ENCODE data around the gene MAFG.
"Not testable (repeated sequence)": the region's sequence is repeated elsewhere in the genome, so short reads cannot be mapped to it uniquely, and the experiment has no call there.

Gene MAFG

DNA sequence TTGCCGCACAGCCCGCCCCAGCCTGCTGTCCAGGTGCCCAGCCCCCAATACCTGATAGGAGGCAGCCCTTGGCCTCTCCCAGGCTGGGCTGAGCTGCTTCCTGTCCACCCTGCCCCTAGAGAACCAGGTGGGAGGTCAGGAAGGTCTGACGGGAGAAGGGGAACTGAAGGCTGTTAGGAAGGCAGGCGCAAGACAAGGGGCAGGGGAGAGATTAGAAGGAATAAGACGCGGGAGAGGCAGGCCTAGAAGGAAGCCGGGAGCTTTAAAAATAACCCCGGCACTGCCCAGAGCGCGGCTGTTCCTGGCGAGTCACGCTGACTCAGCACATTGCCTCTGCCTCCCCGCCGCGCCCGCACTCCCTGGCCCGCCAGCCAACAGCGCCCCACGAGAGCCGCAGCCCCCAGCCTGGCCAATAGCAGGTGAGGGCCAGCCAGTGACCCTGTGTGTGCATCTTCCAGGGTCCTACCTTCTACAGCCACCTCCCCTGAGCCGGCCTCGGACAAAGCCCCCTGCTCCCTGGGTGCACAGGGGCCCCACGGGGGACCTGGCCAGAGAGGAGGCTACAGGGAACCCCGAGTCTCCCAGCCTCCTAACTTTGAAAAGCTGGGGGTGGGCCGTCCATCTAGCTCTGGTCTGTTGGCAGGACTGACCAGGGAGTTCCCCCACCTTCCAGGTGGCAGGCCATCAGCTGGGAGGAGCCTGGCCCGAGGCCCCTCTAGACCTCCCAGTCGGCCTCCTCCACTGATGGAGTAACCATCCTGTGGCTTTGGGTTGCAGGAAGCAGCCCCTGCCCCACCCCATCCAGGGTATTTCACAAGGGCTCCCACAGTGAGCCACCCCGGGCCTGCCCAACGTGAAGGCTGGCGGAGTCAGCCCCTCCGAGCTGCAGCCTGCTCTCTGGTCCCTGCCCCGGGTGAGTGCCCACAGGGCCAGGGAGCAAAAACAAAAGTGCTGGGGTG lies 4.0 kb downstream of the MAFG start:
- DNase-seq (ENCODE audit: low spot score), result peak; percentile 83

GRCh38 chr17:81922566-81923301 lies 4.8 kb downstream of the MAFG start:
- DNase-seq (ENCODE audit: low spot score), result no peak

DNA sequence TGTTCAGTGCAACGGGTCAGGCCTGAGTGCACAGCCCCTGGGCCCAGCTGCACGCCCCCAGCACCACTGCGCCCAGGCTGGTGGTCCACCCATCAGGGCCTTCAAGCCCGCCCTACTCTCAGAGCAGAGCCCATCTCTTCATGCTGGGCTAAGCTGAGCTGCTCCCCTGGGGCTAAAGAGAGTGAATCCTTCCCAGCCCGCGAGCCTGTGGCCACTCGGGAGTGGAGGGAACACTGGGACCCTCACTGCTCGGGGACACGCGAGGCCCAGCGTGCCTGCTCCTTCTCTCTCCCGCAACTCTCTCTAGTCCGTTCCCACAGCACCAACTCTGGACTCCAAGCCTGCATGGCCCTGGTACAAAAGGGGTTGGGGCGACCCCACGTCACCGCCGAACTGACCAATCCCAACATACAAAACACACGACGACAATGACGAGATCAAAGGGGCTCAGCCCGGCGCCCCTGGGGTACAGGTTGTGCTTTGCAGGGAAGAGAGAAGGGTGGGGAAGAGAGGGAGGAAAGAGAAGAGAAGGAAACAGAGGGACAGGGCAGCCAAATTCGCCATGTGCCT lies 5.5 kb downstream of the MAFG start:
- DNase-seq (ENCODE audit: low spot score), result no peak

DNA sequence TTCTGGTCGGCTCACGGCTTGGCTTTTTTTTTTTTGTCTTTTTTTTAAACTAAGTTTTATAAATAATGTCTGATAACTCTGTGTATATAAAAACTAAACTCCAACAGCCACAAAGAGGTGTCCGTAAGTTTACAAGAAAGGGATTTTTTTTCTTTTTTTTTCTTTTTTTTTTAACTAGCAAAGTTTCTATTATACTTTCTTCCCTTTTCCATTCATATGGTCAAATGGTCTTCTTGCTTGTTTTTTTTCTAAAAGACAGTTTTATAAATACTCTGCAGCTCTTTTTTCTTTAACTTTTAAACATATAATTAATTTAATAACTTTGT lies 6.0 kb downstream of the MAFG start:
- no peak for DNase-seq (ENCODE audit: low spot score)

DNA sequence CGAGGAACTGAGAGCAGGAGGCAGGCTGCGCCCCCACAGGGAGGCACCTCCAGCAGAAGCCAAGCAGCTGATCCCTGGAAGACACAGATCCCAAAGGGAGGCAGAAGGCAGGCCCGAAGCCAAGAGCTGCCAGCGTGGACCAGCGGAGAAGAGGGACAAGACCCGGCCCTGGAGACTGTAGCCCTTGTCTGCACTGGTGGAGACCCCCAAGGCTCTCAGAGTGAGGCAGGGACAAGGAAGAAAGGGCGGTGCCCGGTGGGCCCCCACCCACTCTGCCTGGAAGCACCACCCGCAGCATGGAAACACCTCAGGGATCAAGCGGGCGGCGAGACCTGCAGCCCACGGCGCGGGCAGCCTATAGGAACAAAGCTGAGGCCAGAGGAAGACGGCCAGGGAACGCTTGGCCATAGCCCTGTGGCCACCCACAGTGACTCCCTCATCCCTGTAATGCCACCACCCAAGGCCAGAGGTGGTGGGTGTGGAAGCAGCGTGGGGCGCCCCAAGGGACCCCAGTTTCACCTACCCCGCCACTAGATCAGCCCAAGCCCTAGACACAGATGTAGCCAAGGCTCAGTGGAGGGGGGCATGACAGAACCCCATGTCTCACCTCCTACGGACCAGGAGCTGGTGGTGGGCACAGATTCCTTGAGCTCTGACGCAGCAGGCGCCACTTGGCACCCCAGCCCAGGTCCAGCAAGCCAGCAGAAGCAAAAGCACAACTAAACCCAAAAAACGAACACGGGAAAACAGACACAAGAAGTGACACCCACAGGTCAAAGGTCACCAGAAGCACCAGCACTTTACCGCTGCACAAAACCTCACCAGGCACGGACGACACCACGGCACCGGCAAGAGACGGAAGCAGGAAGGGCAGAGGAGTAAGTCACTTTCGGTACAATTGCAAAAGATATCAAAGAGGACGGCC lies 6.7 kb downstream of the MAFG start:
- no peak for DNase-seq (ENCODE audit: low spot score)

DNA sequence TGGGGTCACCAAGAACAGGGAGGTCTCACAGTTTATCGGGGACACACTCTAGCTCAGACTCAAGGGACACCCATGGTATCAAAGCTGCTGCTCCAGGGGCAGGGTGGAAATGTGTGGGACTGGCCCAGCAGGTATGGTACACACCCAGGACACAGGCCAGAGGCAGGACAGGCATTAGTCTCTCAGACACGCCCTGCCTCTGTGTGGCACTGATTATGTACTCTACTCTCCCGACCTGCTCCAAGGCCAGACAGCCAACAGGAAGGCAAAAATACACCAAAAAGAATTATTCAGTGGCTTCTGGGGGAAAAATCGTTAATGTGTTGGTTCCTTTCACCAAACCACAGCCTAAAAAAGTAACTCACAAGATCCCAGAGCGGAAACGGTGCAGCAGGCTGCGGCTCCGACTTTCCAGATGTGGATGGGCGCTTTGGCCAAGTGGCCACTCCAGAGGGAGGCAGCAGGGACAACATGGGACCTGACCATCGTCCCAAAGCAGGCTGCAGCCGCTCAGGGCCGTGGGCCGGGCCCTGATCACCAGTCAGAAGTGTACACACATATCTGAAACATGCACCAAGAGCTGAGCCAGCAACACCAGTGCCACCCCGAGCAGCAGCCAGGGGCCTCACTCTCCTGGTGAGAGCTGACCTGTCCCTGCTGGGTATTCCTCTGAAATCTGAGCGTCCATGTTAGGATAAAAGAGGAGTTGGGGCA lies 8.5 kb downstream of the MAFG start:
- no peak for DNase-seq (ENCODE audit: low spot score)

GRCh38 chr17:81918333-81918669 lies 9.2 kb downstream of the MAFG start:
- not testable (repeated sequence) for DNase-seq (ENCODE audit: low spot score)

DNA sequence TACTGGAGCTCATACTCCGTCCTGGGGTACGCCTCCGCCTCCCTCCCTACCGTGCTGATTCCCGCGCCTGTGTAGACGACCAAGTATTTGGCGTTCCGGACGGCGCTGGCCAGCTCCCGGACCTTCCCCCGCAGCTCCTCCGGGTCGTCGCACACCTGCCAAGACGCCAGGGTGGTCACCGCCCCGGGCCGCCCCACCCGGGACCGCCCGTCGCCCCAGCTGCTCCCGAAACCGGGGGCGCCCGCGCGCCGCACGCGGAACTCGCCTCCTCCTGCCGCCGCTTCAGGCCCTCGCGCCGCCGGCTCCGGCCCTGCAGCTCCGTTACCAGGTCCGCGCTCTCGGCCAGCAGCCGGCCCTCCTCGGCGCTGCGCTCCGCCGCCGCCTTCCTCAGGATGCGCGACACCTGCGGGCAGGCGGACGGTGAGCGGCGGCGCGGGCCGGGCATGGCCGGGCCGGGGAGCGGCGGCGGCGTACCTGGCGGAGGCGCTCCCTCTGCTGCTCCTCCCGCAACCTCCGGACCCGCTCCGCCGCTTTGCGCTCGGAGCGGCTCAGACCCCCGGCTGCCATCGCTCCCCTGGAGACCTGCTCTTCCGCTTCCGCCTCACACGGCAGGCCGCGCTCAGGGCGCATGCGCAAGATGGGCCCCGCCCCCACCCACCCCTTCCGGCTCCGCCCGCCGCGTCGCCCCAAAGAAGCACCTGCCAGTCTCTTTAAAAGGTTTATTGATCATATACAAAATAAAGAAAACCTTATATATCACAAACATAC lies 9.8 kb downstream of the MAFG start, which contains the start of gene SIRT7:
TSS of gene SIRT7 (minus strand) at position 612 of the 768 bp plus-strand sequence. CDS start at position 567, 45 bp downstream.
- peak; percentile 100 for DNase-seq (ENCODE audit: low spot score)

- DNase-seq (ENCODE audit: low spot score), result no peak
Measured at GRCh38 chr17:81916234-81917001, 11.1 kb downstream of the MAFG start.

DNA sequence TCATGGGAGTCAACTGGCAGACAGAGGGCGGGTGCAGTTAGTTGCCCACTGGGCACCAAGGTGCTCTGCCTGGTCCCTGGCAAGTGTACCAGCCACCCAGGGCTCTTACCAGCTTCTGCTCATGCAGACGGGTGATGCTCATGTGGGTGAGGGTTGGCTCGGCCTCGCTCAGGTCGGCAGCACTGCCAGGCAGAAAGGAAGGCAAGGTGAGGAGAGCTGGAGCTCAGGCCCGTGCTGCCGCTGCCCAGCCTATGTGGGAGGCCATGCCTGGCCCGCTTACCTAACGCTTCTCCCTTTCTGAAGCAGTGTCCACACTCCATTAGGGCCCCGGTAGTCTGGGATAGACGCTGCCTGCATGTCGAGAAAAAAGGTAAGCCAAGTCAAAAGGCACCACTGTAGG lies 12.2 kb downstream of the MAFG start:
- no peak for DNase-seq (ENCODE audit: low spot score)

GRCh38 chr17:81914103-81914850 lies 13.3 kb downstream of the MAFG start:
- DNase-seq (ENCODE audit: low spot score), result no peak

DNA sequence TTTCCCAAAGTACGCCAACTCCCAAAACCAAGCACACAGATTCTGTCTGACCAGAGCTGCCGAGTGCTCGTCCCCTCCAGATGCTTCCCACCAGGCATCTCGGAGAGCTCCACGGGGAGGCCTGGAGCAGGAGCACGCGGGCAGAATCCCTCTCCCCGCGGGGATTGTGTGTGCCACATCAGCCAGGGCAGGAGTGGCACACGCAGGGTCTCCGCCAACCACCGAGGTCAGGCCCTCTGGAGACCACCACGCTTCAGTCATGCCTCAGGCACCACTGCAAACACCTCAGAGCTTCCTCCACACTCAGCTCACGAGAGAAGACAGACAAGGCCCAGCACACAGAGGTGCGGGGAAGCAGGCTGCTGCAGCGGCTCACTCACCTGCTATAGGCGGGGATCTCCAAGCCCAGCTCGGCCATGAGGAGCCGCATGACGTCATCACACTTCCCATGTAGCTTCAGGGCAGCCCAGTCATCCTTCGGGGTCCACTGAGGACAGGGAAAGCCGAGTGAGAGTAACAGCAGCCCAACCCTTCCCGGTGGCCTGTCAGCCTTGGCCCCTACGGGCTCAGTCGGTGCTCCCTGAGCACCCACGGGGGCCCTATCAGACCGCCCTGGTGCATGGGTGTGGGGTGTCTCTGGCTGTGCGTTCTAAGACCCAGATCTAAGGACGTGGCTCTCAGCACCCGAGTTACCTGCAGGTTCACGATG lies 14.0 kb downstream of the MAFG start:
- DNase-seq (ENCODE audit: low spot score), result no peak

DNA sequence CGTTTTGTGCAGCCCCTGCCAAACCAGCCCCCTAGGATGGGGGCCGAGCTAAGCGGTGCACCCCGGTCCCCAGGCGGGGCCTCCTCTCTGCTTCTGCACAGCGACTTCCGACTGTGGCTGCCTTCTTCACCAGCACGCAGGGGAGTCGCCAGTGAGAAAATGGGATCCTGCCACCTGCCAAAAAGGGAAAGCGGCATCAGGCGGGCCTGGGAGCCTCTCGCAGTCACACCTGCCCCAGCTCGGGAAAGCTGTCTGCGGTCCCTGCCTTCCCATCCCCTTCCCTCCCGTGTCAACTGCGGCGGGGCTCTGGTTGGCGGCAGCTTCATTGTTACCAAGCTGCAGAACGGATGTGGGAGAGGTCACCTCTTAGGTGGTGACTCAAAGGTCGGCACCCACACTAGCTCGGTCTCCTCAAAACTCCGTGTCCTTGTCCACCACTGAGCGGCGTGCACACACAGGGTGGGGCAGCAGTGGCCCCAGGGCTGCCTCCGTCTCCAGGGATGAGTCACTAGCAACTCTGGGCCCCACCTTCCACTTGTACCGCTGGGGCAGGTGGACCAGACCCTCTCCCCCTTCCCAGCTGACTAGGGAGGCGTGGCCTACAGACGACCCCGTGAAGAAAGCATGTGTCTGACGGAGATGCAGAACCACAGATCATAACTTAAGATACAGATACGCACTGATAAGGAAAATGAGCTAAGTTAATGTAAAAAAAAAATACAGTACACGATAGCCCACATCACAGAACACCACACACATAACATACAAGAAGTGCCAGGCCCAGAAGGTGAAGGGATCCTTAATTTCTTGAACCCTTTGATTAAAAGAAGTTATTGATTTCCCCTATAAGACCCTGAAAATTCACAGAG lies 14.9 kb downstream of the MAFG start:
- DNase-seq (ENCODE audit: low spot score), result no peak

- DNase-seq (ENCODE audit: low spot score), result no peak
Measured at GRCh38 chr17:81911969-81912368, 15.6 kb downstream of the MAFG start.

- peak; percentile 100 for DNase-seq (ENCODE audit: low spot score)
Measured at GRCh38 chr17:81911277-81911961, 16.1 kb downstream of the MAFG start, which contains the start of gene PCYT2. TSS of gene PCYT2 (minus strand) at chr17:81911399. CDS start at chr17:81911355, 44 bp downstream.

- DNase-seq (ENCODE audit: low spot score), result no peak
Measured at GRCh38 chr17:81910840-81911276, 16.7 kb downstream of the MAFG start.

Data from D341Med (cell line).